ENCODE results near the gene USP48. TPM values are rescaled to one million over a fixed set of nuclear protein-coding genes. Genes with fewer than 3 reads are reported as not detected.

USP48 gene
- total RNA-seq, 4 donors from 2014 or later, result 11.5 to 24.4 (median 14.5) TPM

GRCh38 chr1:21751281-21751680 lies 31.7 kb downstream of the USP48 start:
- TF ChIP-seq POLR2A (IDR thresholded peaks at IDR 0.05), result no peak
- TF ChIP-seq CTCF (IDR thresholded peaks at IDR 0.05 in 4 of 5, conservative IDR thresholded peaks at IDR 0.05 in 1 of 5), result no peak
- intact Hi-C loops (cut with DNase I; ENCODE audit: low total_unique reads) (no loop called here), in situ Hi-C loops (cut with MboI; ENCODE audit: low sequenced_read_pairs in 4 of 4) (loop anchor here in 1 of 4 donors (25.0 kb wide), 1 partner anchor 211 kb away; no protein-coding TSS in a partner anchor)
- DNase-seq (no peak), ATAC-seq (no peak)
- no peaks in the 10 kb centered on the region for H3K27me3 ChIP-seq
- H3K36me3 ChIP-seq, result peaks cover 0 to 59% of the 10 kb centered on the region in 2 donors
- no peaks in the 10 kb centered on the region for H3K9me3 ChIP-seq
- H3K4me1 ChIP-seq, result peaks cover 6 to 21% of the 10 kb centered on the region in 2 donors
- no peak overlapping the region for H3K27ac ChIP-seq
- H3K4me3 ChIP-seq, result no peak overlapping the region

- ATAC-seq, result no peak
- Histone ChIP-seq H3K27ac (no peak overlapping the region), H3K27me3 (no peaks in the 10 kb centered on the region), H3K4me1 (peaks cover 6 to 21% of the 10 kb centered on the region in 2 donors), H3K36me3 (peaks cover 0 to 61% of the 10 kb centered on the region in 2 donors), H3K4me3 (no peak overlapping the region), H3K9me3 (no peaks in the 10 kb centered on the region)
- intact Hi-C loops (cut with DNase I; ENCODE audit: low total_unique reads), result no loop called here
- TF ChIP-seq CTCF (IDR thresholded peaks at IDR 0.05 in 4 of 5, conservative IDR thresholded peaks at IDR 0.05 in 1 of 5), result no peak
- no peak for TF ChIP-seq POLR2A (IDR thresholded peaks at IDR 0.05)
- in situ Hi-C loops (cut with MboI; ENCODE audit: low sequenced_read_pairs in 4 of 4), result loop anchor here in 1 of 4 donors (25.0 kb wide), 1 partner anchor 211 kb away; no protein-coding TSS in a partner anchor
- no peak for DNase-seq
These were observed 32.1 kb downstream of the USP48 start for GRCh38 chr1:21750841-21751240.

GRCh38 chr1:21749859-21750468 lies 33.0 kb downstream of the USP48 start:
- Histone ChIP-seq H3K4me3 (no peak overlapping the region), H3K36me3 (peaks cover 0 to 56% of the 10 kb centered on the region in 2 donors), H3K4me1 (peaks cover 6 to 17% of the 10 kb centered on the region in 2 donors), H3K9me3 (no peaks in the 10 kb centered on the region), H3K27me3 (no peaks in the 10 kb centered on the region), H3K27ac (no peak overlapping the region)
- TF ChIP-seq POLR2A (IDR thresholded peaks at IDR 0.05), result no peak
- TF ChIP-seq CTCF (IDR thresholded peaks at IDR 0.05 in 4 of 5, conservative IDR thresholded peaks at IDR 0.05 in 1 of 5), result no peak
- in situ Hi-C loops (cut with MboI; ENCODE audit: low sequenced_read_pairs in 4 of 4) (loop anchor here in 1 of 4 donors (25.0 kb wide), 1 partner anchor 212 kb away; no protein-coding TSS in a partner anchor), intact Hi-C loops (cut with DNase I; ENCODE audit: low total_unique reads) (no loop called here)
- ATAC-seq, result no peak
- no peak for DNase-seq

- Histone ChIP-seq H3K27me3 (no peaks in the 10 kb centered on the region), H3K27ac (no peak overlapping the region), H3K36me3 (peaks cover 0 to 53% of the 10 kb centered on the region in 2 donors), H3K4me3 (no peak overlapping the region), H3K4me1 (peaks cover 6 to 13% of the 10 kb centered on the region in 2 donors), H3K9me3 (no peaks in the 10 kb centered on the region)
- TF ChIP-seq CTCF (IDR thresholded peaks at IDR 0.05 in 4 of 5, conservative IDR thresholded peaks at IDR 0.05 in 1 of 5), result no peak
- ATAC-seq (no peak), DNase-seq (no peak)
- intact Hi-C loops (cut with DNase I; ENCODE audit: low total_unique reads) (no loop called here), in situ Hi-C loops (cut with MboI; ENCODE audit: low sequenced_read_pairs in 4 of 4) (no loop called here)
These were observed 33.8 kb downstream of the USP48 start for GRCh38 chr1:21749109-21749508.

Data from gastrocnemius medialis (tissue), 4 donors.